WTC11 (cell line): ENCODE results near the gene ATAD3C. TPM values are rescaled to one million over a fixed set of nuclear protein-coding genes. Genes with fewer than 3 reads are reported as not detected.

Source experiments
- ATAC-seq: fragments of 200-7000 bp; cut with Tn5 transposase; 2 replicates; pipeline ENCODE4 v1.10.0; 2021; ENCODE audit warnings: mild to moderate bottlenecking, moderate library complexity
- CTCF ChIA-PET: fragments of 300-600 bp; sonication (Branson Sonifier 250); formaldehyde crosslinking; loops from one replicate; lab custom pipeline; 2021; ENCODE audit warnings: antibody characterized with exemption; lab: Charles Lee
- POLR2A ChIA-PET: fragments of 350-600 bp; sonication (Branson Sonifier 250); formaldehyde crosslinking; loops from one replicate; lab custom pipeline; 2021; ENCODE audit warnings: antibody characterized with exemption; lab: Charles Lee
- DNase-seq: peaks from one replicate; pipeline ENCODE4 v3.0.0; 2021; ENCODE audit warnings: low spot score
- H3K27ac Mint-ChIP-seq: 2 replicates; pipeline ENCODE4 v1.8.0; 2021; ENCODE audit warnings: mixed read lengths
- H3K27me3 Mint-ChIP-seq: 2 replicates; pipeline ENCODE4 v1.8.0; 2021; ENCODE audit warnings: low read depth, mild to moderate bottlenecking, moderate library complexity, mixed read lengths
- H3K36me3 Mint-ChIP-seq: 2 replicates; pipeline ENCODE4 v1.8.0; 2021; ENCODE audit warnings: mixed read lengths
- H3K4me1 Mint-ChIP-seq: 2 replicates; pipeline ENCODE4 v1.8.0; 2022; ENCODE audit warnings: mixed read lengths
- H3K4me3 Mint-ChIP-seq: 2 replicates; pipeline ENCODE4 v1.8.0; 2021; ENCODE audit warnings: mild to moderate bottlenecking, moderate library complexity, mixed read lengths
- H3K9me3 Mint-ChIP-seq: 2 replicates; pipeline ENCODE4 v1.8.0; 2021; ENCODE audit warnings: mixed read lengths
- AR ChIP-seq: fragments of 250-450 bp; sonication (Bioruptor Pico); IDR thresholded peaks from 2 replicates; pipeline ENCODE4 v1.9.0; 2021; ENCODE audit warnings: mild to moderate bottlenecking
- ATF3 ChIP-seq: sonication (generic); formaldehyde crosslinking; conservative IDR thresholded peaks from 2 replicates; pipeline ENCODE4 v1.8.1; 2022; ENCODE audit warnings: mild to moderate bottlenecking, missing genetic modification reagents
- E2F5 ChIP-seq: sonication (generic); formaldehyde crosslinking; IDR thresholded peaks from 2 replicates; pipeline ENCODE4 v1.8.1; 2022; ENCODE audit warnings: mild to moderate bottlenecking, moderate library complexity, missing genetic modification reagents
- ESRRA ChIP-seq: sonication (generic); formaldehyde crosslinking; IDR thresholded peaks from 2 replicates; pipeline ENCODE4 v1.8.1; 2022; ENCODE audit warnings: mild to moderate bottlenecking, missing genetic modification reagents, borderline replicate concordance
- ETV6 ChIP-seq: sonication (generic); formaldehyde crosslinking; IDR thresholded peaks from 2 replicates; pipeline ENCODE4 v1.8.1; 2022; ENCODE audit warnings: mild to moderate bottlenecking, missing genetic modification reagents
- FOXJ3 ChIP-seq: sonication (generic); formaldehyde crosslinking; IDR thresholded peaks from 2 replicates; pipeline ENCODE4 v1.9.0; 2021; ENCODE audit warnings: missing genetic modification reagents, mild to moderate bottlenecking, borderline replicate concordance
- FOXK1 ChIP-seq: sonication (generic); formaldehyde crosslinking; IDR thresholded peaks from 2 replicates; pipeline ENCODE4 v1.8.0; 2022; ENCODE audit warnings: mild to moderate bottlenecking, moderate library complexity, missing genetic modification reagents
- FOXP1 ChIP-seq: sonication (generic); formaldehyde crosslinking; IDR thresholded peaks from 2 replicates; pipeline ENCODE4 v1.8.0; 2022; ENCODE audit warnings: missing genetic modification reagents, mild to moderate bottlenecking, moderate library complexity, borderline replicate concordance
- FOXP4 ChIP-seq: sonication (generic); formaldehyde crosslinking; IDR thresholded peaks from 2 replicates; pipeline ENCODE4 v1.8.0; 2022; ENCODE audit warnings: mild to moderate bottlenecking, missing genetic modification reagents
- IRF1 ChIP-seq: sonication (generic); formaldehyde crosslinking; IDR thresholded peaks from 2 replicates; pipeline ENCODE4 v1.8.0; 2023; ENCODE audit warnings: missing genetic modification reagents
- PRDM15 ChIP-seq: sonication (generic); formaldehyde crosslinking; IDR thresholded peaks from 2 replicates; pipeline ENCODE4 v1.8.0; 2022; ENCODE audit warnings: missing genetic modification reagents
- TCF7 ChIP-seq: sonication (generic); formaldehyde crosslinking; IDR thresholded peaks from 2 replicates; pipeline ENCODE4 v1.8.0; 2022; ENCODE audit warnings: mild to moderate bottlenecking, low read depth, missing genetic modification reagents, moderate library complexity
- TEAD1 ChIP-seq: sonication (generic); formaldehyde crosslinking; IDR thresholded peaks from 2 replicates; pipeline ENCODE4 v1.8.0; 2022; ENCODE audit warnings: mild to moderate bottlenecking, missing genetic modification reagents
- ZNF396 ChIP-seq: fragments of 250-450 bp; sonication (Bioruptor Pico); IDR thresholded peaks from 2 replicates; pipeline ENCODE4 v1.8.0; 2021; ENCODE audit warnings: mild to moderate bottlenecking, moderate library complexity, borderline replicate concordance
- ZNF512 ChIP-seq: sonication (generic); formaldehyde crosslinking; IDR thresholded peaks from 2 replicates; pipeline ENCODE4 v1.8.1; 2022; ENCODE audit warnings: missing genetic modification reagents, borderline replicate concordance
- ZNF532 ChIP-seq: fragments of 250-450 bp; sonication (Bioruptor Pico); IDR thresholded peaks from 2 replicates; pipeline ENCODE4 v1.9.0; 2021; ENCODE audit warnings: mild to moderate bottlenecking, borderline replicate concordance
- total RNA-seq: library from RNA; stranded (reverse); gene quantifications from 3 replicates; pipeline ENCODE4 v1.2.3, GENCODE V29; 2021

ATAD3C gene
- total RNA-seq, 1 experiment from 2014 or later: 0.61 TPM

GRCh38 chr1:1439546-1440261, 9.8 kb upstream of the ATAD3C start (continued):
- TF ChIP-seq FOXP4 (CRISPR knock-in tag): no peak
- no peak for TF ChIP-seq ATF3 (CRISPR knock-in tag)
- TF ChIP-seq ETV6 (CRISPR knock-in tag): no peak
- TF ChIP-seq ZNF396 (CRISPR knock-in tag): no peak
- TF ChIP-seq IRF1 (CRISPR knock-in tag): no peak
- no peak for TF ChIP-seq FOXK1
- TF ChIP-seq FOXP1 (CRISPR knock-in tag): no peak
- TF ChIP-seq TEAD1 (CRISPR knock-in tag): no peak
- no peak for TF ChIP-seq ZNF512 (CRISPR knock-in tag)
- TF ChIP-seq E2F5 (CRISPR knock-in tag): no peak
- no peak for TF ChIP-seq PRDM15

GRCh38 chr1:1440262-1441001, 9.1 kb upstream of the ATAD3C start:
- H3K36me3 Mint-ChIP-seq: no peaks in the 10 kb centered on the region
- ChIA-PET CTCF (interaction anchor here (0.7 to 1.9 kb wide), 13 partner anchors 8 to 93 kb away, joined by 3 to 11 read pairs (median 4); partner anchors contain the start of genes CCNL2 and MRPL20), POLR2A (interaction anchor here (1.1 kb wide), 1 partner anchor 8 kb away, joined by 5 read pairs; no protein-coding TSS in a partner anchor)
- no peak overlapping the region for H3K4me3 Mint-ChIP-seq
- H3K27me3 Mint-ChIP-seq: peaks cover 4% of the 10 kb centered on the region
- no peak for ATAC-seq
- DNase-seq: no peak
- H3K9me3 Mint-ChIP-seq: no peaks in the 10 kb centered on the region
- peaks cover 6% of the 10 kb centered on the region; the same call in 1 of the 2 replicates for H3K4me1 Mint-ChIP-seq
- peak overlapping the region; percentile 41; the same call in 1 of the 2 replicates for H3K27ac Mint-ChIP-seq
- TF ChIP-seq AR (CRISPR knock-in tag) (no peak), ETV6 (CRISPR knock-in tag) (no peak), ZNF532 (CRISPR knock-in tag) (no peak), ESRRA (CRISPR knock-in tag) (no peak), TCF7 (no peak), FOXJ3 (CRISPR knock-in tag) (no peak)
